HG03159 (cell line): ENCODE measurements around the gene CNGB1.
"Not testable (repeated sequence)": the region's sequence is repeated elsewhere in the genome, so short reads cannot be mapped to it uniquely, and the experiment has no call there.

Experiments
- ATAC-seq: cut with Tn5 transposase; IDR thresholded peaks from one replicate; pipeline ENCODE4 v1.9.1; 2021; ENCODE audit warnings: mild to moderate bottlenecking, moderate library complexity; ENCODE audit not compliant: unreplicated experiment

The CNGB1 gene

DNA sequence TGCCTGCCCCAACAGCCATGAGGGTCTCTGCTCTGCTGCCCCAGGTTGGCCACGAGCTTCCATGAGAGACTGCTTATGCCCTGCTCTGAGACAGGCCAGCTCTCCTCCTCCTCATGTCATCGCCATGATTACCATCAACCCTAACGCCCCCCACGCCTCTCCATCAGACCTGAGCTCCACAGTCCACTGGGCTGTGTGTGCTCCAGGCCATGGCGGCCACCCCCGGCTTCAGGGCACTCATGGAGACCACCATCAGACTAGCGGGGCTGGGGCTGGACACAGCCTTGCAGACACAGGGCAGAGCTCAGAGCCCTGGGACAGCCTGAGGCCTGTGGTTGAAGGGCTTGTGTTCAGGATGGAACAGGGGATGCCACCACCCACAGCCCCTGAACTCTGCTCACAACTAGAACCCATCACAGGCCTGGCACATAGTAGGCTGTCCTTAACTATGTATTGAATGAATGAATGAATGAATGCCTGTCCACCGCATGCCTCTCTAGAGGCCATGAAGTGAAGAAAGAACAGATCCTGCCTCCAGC is 14.6 kb downstream of the CNGB1 start:
- ATAC-seq, result no peak

DNA sequence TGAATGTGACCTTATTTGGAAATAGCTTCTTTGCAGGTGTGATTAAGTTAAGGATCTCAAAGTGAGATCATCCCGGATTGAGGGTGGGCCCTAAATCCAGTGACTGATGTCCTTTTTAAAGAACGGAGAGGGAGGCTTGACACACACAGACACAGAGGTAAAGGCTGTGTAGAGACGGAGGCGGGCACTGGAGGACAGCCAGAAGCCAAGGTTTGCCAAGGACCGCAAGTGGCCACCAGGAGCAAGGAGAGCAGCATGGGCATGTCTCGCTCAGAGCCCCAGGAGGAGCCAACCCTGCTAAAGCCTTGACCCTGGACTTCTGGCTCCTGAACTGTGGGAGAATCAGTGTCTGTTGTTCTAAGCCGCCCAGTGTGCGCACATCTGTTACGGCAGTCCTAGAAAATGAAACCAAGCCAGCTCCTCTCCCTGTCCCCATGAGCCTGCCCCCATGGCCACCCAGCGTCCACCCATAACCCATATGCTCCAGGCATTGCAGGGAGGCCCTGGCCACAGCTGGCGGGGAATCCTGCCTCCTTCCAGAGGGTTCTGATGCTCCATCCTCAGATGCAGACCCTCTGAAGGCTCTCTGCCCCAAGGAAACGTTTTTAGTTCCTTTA is 15.2 kb downstream of the CNGB1 start:
- ATAC-seq, result no peak

DNA sequence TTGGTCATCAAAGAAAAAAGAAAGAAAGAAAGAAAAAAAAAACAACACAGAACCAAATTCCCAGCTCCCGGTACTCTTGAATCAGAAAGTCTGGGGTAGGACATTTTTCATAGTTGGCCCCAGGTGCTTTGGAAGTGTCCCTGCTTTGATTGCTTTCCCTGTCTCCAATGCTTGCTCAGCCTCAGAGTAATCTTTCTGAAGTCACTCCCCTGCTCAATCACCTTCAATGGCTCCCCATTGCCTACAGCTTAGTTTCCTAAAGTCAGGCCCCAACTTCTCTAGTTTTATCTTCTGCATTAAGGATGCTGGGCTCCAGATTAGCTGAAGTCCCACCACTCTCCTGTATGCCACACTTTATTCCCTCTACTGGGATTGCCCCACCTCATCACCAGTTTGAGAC is 17.1 kb downstream of the CNGB1 start:
- ATAC-seq, result no peak

DNA sequence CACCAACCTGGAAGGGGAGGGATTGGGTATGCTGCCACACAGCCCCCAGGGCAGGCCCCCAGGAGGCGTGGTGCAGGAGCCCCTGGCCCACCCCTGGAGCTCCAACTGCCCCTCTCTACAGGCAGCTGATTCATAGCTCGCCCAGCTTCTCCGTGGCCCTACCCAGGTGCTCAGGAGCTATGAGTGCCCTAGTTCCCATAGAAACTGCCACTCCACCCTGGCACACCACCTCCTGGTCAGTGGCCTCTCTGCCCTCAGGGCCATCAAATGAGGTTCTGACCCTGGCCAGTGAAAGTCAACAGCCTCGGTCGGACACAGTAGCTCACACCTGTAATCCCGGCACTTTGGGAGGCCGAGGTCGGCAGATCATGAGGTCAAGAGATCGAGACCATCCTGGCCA is 18.0 kb downstream of the CNGB1 start:
- ATAC-seq, result no peak

DNA sequence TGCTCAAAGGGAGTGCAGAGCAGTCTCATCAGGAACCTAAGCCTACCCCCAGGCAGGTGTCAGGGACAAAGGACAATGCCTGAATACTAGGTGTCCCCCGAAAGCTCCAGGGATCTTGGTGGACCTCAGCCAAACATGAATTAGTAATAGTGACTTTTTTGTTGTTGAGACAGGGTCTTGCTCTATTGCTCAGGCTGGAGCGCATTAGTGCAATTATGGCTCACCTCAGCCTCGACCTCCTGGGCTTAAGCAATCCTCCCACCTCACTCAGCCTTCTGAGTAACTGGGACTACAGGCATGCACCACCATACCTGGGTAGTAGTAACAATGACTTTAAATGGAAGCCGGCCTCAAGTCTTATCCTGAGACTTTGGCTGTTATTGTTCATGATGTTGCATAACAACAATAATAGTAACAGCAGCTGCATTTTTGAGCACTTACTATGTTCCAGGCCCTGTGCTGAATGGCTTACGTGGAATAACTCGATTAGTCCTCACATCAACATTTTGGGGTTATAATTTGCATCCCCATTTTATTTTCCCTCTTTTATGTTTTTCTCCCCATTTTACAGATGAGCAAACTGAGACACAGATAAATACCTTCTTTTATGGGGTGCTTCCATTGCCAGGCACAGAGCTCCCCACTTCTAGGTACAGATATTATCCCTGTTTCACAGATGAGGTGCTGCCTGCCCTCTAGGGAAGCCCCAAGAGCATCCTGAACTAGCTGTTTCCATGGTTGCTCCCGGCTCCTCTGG is 19.5 kb downstream of the CNGB1 start:
- no peak for ATAC-seq

DNA sequence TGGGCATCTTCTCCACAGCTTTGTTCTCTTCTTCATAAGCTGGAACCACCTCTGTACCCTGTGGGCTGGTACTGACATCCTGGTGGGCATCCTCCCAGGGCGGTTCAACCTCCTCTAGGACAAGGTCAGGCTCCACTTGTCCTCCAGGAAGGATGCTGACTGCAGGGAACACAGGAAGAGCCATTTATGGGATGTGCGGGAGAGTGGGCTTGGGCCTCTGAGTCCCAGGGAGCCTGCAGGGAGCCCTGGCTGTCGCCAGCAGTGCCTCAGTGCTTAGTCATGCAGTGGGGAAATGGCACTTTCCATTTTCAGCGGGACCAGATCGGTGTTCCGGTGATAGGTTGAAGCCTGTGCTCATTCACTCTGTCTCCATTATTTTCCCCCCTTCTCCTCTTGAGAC is 20.5 kb downstream of the CNGB1 start:
- no peak for ATAC-seq

DNA sequence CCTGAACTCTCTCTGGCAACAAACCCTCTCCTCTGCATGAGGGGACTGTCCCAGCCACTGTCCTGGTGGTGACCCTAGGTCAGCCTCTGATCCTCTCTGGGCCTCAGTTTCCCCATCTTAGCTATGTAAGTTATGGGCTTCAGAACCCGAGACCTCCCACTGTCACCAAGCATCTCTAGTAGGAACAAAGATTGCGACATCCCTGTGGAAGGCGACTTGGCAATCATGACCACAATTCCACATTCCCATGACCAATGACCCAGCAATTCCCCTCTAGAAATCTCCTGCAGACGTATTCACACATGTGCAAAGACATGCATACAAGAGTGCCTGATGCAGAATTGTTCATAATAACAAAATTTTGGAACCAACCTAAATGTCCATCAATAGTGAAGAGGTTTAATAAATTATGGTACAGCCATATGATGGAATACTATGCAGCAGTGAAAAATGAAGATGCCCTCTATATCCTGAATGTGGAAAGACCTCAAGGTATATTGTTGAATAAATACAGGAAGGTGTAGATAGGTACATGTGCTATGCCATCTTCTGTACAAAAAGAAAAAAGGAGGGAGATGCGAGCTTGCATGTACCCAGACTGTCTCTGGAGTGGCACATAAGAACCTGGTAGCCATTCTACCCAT is 21.2 kb downstream of the CNGB1 start:
- ATAC-seq, result no peak

DNA sequence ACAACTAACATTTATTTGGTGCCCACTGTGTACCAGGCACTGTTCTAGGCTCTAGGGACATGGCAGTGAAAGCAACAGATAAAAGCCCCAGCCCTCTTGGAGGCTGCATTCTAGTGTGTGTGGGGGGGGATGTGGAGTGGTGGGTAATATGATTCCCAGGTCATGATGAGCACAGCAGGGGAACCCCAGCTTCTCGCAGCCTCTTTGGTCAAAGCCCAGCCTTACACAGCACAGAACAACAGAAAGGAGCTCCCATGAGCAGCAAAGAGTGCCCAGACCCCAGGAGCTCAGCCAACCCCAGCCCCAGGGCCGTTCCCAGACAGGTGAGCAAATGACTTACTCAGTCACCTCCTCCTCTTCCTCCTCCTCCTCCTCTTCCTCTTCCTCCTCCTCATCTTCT is 21.9 kb downstream of the CNGB1 start:
- no peak for ATAC-seq

DNA sequence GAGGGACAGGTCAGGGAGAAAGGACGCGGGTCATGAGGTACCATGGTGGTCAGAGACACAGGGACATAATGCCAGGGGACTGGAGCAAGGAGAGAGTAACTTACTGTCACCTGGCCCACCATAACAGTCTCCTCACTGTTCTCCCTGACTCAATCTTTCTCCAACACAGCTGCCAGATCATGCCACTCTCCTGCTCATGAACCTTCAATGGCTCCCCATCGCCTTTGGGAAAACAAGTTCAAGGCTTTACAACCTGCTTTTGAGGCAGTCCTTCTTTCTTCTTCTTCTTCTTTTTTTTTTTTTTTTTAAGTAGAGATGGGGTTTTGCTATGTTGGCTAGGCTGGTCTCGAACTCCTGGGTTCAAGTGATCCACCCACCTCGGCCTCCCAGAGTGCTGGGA is 22.9 kb downstream of the CNGB1 start:
- ATAC-seq, result no peak

DNA sequence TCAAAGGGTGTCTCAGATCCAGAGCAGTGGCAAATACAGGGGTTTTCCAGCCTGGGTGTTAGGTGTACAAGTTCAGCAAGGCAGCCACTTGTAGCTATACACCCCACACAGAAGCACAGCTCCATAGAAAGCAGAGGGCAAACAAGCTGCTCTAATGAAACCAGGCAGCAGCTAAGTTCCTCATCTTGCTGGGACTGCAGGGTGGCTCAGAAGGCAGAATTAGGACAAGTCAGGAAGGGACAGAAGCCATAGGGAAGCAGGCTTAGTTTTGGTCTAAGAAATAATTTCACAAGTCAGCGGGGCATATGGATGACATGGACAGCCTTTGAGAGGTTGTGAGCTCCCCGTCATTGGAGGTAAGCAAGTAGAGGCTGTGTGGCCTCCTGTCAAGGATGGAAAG is 23.7 kb downstream of the CNGB1 start:
- no peak for ATAC-seq

DNA sequence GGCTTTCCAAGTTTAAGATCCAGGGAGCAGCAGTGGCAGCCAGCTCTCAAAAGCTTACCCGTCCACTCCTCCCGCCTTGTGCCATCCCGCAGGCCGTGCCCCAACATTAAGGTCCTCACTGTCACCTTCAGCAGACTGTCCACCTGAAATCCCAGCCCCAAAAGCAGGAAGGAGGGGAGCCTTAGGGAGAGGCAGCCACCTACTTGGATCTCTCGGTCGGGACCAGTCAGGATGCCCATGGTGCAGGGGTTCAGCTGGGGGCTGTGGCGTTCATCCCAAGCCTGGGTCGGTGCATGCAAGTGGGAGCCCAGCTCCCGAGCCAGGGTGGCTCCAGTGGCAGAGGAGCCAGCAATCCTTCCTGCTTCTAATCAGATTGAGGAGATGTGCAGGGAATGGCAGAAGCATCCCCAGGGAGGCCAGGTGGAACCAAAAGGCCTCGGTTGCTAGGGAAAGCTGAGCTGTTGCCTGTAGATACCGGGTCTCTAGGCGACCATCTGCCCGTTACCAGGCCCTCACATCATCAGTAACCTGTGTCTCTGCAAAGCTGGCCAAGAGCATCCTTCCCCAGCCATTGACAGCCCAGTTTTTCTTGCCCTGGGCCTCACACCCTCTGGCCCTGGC is 24.6 kb downstream of the CNGB1 start:
- no peak for ATAC-seq

DNA sequence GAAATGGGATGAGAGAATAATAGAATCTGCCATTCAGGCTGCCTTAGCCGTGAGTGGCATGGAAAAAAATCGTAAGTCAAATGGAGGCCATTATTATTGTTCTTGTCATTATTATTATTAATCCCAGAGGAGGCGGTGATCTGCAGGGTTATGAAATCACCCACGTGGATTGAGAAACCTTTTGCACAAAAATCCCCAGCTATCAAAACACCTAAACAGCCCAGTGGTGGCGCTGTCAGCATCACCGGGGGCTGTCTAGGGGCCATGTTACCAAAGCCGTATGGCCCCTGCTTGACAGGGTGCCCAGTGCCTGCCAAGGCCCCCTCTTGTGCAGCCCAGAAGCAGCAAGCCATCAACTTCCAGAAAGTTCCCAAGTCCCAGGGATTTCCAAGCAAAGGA is 25.2 kb downstream of the CNGB1 start:
- no peak for ATAC-seq

DNA sequence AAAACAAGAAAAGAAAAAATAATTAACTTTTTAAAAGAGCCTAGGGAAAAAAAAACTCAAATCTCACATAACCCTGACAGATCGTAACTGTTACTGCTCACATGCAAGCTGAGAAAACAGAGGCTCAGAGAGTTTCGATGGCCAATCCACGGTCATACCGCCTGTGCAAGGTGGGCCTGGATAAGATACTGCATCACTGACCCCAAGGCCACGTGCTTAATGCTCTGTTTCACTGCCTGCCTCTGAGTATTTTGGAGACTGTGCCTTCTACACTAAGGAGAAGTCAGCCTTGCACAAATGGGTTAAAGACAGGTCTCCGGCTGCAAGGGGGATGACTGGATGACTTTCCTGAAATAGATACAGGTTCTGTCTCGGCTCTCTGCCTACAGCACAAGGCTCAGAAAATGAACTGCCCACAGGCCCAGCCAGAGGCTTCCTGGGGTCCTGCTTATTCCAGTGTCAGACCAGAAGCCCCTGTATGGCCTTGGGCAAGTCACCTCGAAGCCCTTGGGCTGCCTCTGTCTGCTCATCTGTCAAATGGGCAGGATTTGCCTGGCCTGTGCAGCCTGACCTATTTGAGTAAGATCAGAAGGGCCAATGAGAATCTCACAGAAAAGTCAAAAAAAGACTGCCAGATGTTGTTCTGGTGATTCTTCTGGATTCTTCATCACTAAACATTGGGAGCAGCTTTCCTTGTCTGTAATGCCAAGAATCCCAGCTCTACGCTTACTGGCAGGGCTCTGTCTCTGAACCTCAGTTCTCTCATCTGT is 25.8 kb downstream of the CNGB1 start:
- no peak for ATAC-seq

DNA sequence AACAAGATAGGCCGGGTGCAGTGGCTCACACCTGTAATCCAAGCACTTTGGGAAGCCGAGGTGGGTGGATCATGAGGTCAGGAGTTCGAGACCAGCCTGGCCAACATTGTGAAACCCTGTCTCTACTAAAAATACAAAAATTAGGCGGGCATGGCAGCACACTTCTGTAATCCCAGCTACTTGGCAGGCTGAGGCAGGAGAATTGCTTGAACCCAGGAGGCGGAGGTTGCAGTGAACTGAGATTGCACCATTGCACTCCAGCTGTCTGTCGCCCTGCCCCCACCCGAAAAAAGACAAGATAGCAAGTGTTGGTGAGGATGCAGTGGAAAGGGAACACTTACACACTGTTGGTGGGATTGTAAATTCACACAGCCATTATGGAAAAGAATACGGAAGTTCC is 27.5 kb downstream of the CNGB1 start:
- not testable (repeated sequence) for ATAC-seq

DNA sequence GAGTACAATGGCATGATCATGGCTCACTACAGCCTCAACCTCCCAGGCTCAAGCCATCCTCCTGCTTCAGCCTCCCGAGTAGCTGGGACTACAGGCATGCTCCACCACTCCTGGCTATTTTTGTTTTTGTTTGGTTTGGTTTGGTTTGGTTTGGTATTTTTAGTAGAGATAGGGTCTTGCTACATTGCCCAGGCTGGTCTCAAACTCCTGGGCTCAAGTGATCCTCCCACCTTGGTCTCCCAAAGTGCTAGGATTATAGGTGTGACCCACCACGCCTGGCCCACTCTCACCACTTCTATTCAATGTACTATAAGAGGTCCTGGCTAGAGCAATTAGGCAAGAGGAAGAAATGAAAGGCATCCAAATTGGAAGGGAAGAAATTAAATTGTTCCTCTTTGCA is 29.0 kb downstream of the CNGB1 start:
- ATAC-seq, result not testable (repeated sequence)

DNA sequence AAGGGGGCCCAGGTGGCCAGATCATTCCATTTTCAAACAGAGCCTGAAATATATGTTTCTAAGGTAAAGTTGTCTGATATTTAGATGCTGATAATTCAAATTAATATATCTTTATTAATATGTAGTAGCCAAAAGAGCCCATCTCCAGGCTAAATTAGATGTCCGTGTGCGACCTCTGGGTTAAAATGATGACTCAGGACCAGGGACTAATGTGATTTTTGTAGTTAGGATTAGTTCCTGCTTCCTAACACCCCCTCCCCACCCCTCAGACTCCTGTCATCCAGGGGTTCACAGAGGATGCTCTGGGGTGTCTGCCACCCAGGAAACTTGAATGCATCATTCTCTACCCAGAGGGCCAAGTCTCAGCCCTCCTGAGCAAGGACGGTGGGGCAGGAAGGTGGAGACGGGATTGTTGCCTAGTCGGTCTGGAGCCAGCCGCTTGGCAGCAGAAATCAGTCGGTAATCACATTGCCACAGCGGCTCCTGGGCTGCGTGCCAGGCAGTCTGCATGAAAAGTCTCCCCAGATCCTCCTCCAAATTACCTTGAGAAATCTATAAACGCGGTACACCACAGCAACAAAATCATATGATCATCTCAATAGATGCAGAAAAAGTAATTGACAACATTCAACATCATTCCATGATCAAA is 29.8 kb downstream of the CNGB1 start:
- ATAC-seq, result no peak

DNA sequence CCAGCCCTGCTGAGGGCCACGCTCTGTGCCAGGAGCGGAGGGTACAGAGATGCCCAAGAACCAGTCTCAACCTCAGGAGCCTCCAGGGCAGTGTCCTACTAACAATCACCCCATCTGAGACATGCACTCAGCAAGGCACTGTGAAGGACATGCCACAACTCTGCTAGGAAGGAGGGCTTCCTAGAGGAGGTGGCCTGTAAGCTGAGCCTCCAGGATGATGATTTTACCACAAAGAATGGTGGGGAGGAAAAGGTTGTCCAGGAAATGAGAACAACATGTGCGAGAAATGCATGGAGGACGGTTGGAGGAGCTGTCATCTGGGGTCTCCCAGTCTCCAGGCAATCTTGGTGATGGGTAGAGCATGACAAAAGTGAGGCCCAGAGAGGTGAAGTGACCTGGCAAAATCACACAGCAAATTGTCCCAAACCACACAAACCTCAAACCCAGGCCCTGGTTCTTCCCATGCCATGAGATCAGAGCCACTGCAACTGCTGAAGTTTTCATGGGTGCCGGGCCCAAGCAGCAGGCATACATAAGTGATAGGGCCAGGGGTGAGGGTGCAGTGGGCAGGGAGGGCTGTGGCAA is 30.5 kb downstream of the CNGB1 start:
- ATAC-seq, result no peak

DNA sequence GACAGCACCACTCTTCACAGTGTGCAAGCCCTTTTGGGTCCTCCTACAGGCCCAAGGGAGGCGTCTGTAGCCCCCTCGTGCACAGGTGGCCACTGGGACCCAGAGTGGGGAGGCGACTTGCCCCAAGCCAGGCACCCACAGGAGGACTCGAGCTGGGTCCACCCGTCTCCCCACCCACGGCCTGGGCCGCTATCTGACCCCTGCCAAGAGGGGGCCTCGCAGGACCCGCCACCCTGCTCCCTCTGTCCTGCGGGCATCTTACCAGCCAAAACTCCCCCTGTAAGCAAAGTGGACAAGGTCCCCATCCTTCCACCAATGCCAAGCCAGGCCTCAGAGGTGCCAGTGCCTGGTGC is 31.1 kb downstream of the CNGB1 start:
- no peak for ATAC-seq

DNA sequence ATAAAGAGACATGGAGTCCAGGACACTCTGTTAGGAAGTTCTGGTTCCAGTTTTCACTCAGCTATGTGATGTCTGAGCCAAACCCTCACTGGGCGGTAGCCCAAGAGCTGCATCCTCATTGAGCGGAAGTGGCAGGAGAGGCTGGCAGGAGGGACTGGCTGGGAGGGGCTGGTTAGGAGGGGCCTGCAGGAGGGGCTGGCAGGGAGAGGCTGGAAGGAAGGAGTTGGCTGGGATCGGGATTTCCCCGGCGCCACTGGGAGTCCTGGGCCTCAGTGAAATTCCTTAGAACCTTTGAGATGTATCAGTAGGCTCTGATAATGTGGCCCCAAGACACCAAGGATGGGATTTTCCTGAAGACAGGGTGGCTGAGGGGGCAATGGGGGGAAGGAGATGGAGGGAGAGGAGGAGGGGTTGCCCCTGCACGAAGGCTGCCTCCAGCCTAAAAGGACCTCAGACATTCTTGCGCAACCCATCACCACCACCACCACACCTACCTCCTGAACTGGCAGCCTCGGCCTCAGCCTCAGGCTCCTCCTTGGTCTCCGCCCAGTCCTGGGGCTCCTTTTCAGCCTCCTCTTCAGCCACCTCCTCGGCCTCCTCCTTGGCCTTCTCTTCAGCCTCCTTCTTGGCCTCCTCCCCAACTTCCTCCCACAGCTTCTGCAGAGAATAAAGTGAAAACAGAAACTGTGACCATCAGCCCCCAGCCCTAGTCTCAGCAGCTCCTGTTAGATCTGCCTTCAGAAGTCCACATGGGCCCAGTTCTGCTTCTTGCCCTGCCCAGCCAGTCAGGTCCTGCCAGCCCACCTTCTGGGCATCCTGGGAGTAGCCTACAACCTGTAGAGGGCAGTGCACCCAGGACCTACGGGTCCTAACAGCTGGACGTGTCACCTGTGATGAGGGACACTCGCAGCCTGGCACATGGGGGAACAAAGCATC is 31.7 kb downstream of the CNGB1 start:
- ATAC-seq, result no peak
